K562 (cell line): ENCODE measurements around the gene GPR149.

Experiments used
- BCL6 ChIP-seq: fragments of 250-450 bp; sonication (Bioruptor Pico); IDR thresholded peaks from 2 replicates; pipeline ENCODE4 v1.4.0; 2020
- CTCF ChIP-seq, 3 experiments: IDR thresholded peaks in 2 of 3; conservative IDR thresholded peaks in 1 of 3; 2 replicates each; pipeline ENCODE4 v1.5.1; 2011 to 2012; ENCODE audit warnings: low read length in 3 of 3, mild to moderate bottlenecking in 3 of 3, control low read depth in 2 of 3, improper control_type of control experiment in 1 of 3, inconsistent platforms in 1 of 3, low read depth in 1 of 3, mixed read lengths in 1 of 3, moderate library complexity in 1 of 3; ENCODE audit not compliant: insufficient read depth in 2 of 3
- EZH2 ChIP-seq: IDR thresholded peaks from 2 replicates; pipeline ENCODE4 v1.6.1; 2012; ENCODE audit warnings: low read depth, mild to moderate bottlenecking, inconsistent platforms, low read length, borderline replicate concordance
- NFYB ChIP-seq: IDR thresholded peaks from 2 replicates; pipeline ENCODE4 v1.6.1; 2011; ENCODE audit warnings: mild to moderate bottlenecking, moderate library complexity; ENCODE audit not compliant: insufficient read length; ENCODE audit errors: extremely low read depth
- ZNF778 ChIP-seq: fragments of 450-650 bp; formaldehyde crosslinking; IDR thresholded peaks from 2 replicates; pipeline ENCODE4 v1.4.0; 2020; ENCODE audit warnings: mild to moderate bottlenecking, moderate library complexity

DNA sequence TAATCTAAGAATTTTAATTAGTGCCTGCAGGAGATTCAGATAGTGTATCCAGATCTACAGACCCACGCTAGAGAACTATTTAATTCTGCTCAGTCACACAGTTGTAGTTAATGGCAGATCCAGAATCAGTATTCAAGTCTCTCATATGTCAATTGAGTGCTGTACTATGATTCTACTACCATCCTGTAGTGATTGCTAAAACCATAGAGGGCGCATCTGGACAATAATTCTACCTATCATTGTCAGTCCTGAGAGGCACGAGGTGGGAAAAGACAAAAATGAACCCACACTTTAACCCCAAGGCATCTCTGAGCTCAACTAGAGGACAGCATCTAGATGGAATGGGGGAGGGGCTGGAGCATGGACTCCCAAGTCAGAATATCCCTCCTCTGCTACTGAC lies 128.4 kb downstream of the GPR149 start:
- TF ChIP-seq BCL6 (CRISPR knock-in tag), result no peak
- no peak for TF ChIP-seq NFYB
- no peak for TF ChIP-seq CTCF (IDR thresholded peaks at IDR 0.05 in 2 of 3, conservative IDR thresholded peaks at IDR 0.05 in 1 of 3; ENCODE audit: insufficient read depth in 2 of 3, low read depth in 1 of 3, low read length in 3 of 3)
- no peak for TF ChIP-seq ZNF778 (CRISPR knock-in tag)
- TF ChIP-seq EZH2, result no peak
